ENCODE data around the gene KCNJ13.

- TF ChIP-seq POLR2AphosphoS5 (IDR thresholded peaks at IDR 0.05; ENCODE audit: borderline replicate concordance, low read depth, low read length) (no peak), EZH2 (IDR thresholded peaks at IDR 0.05) (no peak)
Observed at GRCh38 chr2:232771870-232772269, 4.5 kb downstream of the KCNJ13 start.

All from SK-N-MC (cell line).